Activated B cell treated with CpG ODN at 0.5 μM for 24 hours (primary cell): Measurements from ENCODE around the gene SYK. TPM values are rescaled to one million over a fixed set of nuclear protein-coding genes. Genes with fewer than 3 reads are reported as not detected.

Source experiments
- ATAC-seq: fragments of 200-7000 bp; cut with Tn5 transposase; one replicate; pipeline ENCODE4 v1.10.0; 2021; ENCODE audit warnings: low read depth, mild to moderate bottlenecking, moderate library complexity
- CTCF ChIA-PET: fragments of 350-600 bp; sonication (Branson Sonifier 250); formaldehyde crosslinking; loops from one replicate; lab custom pipeline; 2021; ENCODE audit warnings: antibody characterized with exemption; lab: Charles Lee
- POLR2A ChIA-PET: fragments of 350-600 bp; sonication (Branson Sonifier 250); formaldehyde crosslinking; loops from one replicate; lab custom pipeline; 2021; ENCODE audit warnings: antibody characterized with exemption; lab: Charles Lee
- DNase-seq: peaks from one replicate; pipeline ENCODE4 v3.0.0; 2022
- H3K27ac Mint-ChIP-seq: one replicate; pipeline ENCODE4 v1.8.0; 2020; ENCODE audit warnings: mixed read lengths
- H3K27me3 Mint-ChIP-seq: one replicate; pipeline ENCODE4 v1.8.0; 2021; ENCODE audit warnings: mixed read lengths
- H3K36me3 Mint-ChIP-seq: one replicate; pipeline ENCODE4 v1.8.0; 2021; ENCODE audit warnings: low read depth, mixed read lengths
- H3K4me1 Mint-ChIP-seq: one replicate; pipeline ENCODE4 v1.8.0; 2021; ENCODE audit warnings: mixed read lengths
- H3K4me3 Mint-ChIP-seq: one replicate; pipeline ENCODE4 v1.8.0; 2020; ENCODE audit warnings: mild to moderate bottlenecking, mixed read lengths
- H3K9me3 Mint-ChIP-seq: one replicate; pipeline ENCODE4 v1.8.0; 2020; ENCODE audit warnings: mixed read lengths
- CTCF ChIP-seq: fragments of 200-600 bp; IDR thresholded peaks from one replicate; pipeline ENCODE4 v1.8.0; 2022; ENCODE audit warnings: antibody characterized with exemption, mild to moderate bottlenecking
- intact Hi-C: fragments of 100-400 bp; cut with micrococcal nuclease; formaldehyde crosslinking; loops from one replicate; pipeline ENCODE4 v1.15.1; 2024
- total RNA-seq: library from RNA; stranded (reverse); gene quantifications from 2 replicates; pipeline ENCODE4 v1.2.3, GENCODE V29; 2022

The SYK gene
- total RNA-seq, 1 donor from 2014 or later = 222 TPM

DNA sequence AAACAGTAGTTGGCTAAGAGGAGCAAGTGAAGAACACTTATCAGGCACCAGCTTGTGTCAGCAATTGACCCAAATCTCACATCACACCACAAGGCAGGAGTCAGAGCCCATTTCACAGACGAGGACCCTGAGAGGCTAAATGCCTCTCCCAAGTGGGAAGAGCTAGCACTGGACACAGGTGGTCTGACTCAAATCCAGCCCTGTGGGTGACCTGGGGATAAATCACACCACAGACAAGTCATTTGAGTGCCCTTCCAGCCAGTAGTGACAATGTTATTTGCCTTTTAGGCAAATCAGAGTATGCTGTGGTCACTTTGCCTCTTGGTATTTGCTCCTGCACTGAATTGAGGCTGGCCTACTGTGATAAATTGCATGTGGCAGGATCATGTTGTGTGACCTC, 138.7 kb downstream of the SYK start:
- H3K27me3 Mint-ChIP-seq = peaks cover 34% of the 10 kb centered on the region
- ChIA-PET POLR2A (no interaction called here), CTCF (interaction anchor here (1.4 kb wide), 1 partner anchor 25 kb away, joined by 4 read pairs; no protein-coding TSS in a partner anchor)
- no peaks in the 10 kb centered on the region for H3K4me1 Mint-ChIP-seq
- no peak for DNase-seq
- no peak overlapping the region for H3K4me3 Mint-ChIP-seq
- H3K27ac Mint-ChIP-seq = no peak overlapping the region
- H3K9me3 Mint-ChIP-seq = peaks cover 4% of the 10 kb centered on the region
- no peaks in the 10 kb centered on the region for H3K36me3 Mint-ChIP-seq
- ATAC-seq = no peak
- no peak for TF ChIP-seq CTCF
- intact Hi-C loops = no loop called here

GRCh38 chr9:90941661-90942060, 140.0 kb downstream of the SYK start:
- peaks cover 4% of the 10 kb centered on the region for H3K9me3 Mint-ChIP-seq
- H3K4me1 Mint-ChIP-seq = no peaks in the 10 kb centered on the region
- CTCF ChIA-PET = no interaction called here
- H3K27ac Mint-ChIP-seq = no peak overlapping the region
- no peaks in the 10 kb centered on the region for H3K36me3 Mint-ChIP-seq
- no peak overlapping the region for H3K4me3 Mint-ChIP-seq
- intact Hi-C loops = no loop called here
- POLR2A ChIA-PET = no interaction called here
- TF ChIP-seq CTCF = no peak
- DNase-seq (no peak), ATAC-seq (no peak)
- peaks cover 38% of the 10 kb centered on the region for H3K27me3 Mint-ChIP-seq

GRCh38 chr9:90942555-90942954, 140.9 kb downstream of the SYK start:
- ATAC-seq = no peak

DNA sequence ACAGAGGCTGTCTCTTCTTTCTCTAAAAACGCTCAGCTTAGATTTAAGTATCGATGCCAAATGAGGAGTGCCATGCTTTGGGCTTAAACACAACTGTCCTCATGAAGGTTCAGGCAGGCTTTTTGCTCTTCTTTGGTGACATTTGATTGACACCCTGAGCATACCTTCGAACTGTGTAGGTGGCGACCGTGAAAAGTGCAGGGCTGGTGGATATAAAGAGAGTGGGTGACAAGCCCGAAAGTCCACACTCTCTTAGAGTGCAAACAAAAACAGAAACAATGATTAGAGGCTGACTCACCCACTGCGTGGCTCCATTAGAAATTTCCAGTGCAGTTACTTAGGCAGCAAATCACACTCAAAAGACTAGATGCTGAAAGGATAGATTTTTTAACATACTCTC, 141.7 kb downstream of the SYK start:
- intact Hi-C loops = no loop called here
- DNase-seq = no peak
- Mint-ChIP-seq H3K36me3 (no peaks in the 10 kb centered on the region), H3K27me3 (peaks cover 30% of the 10 kb centered on the region), H3K4me3 (no peak overlapping the region), H3K27ac (no peak overlapping the region), H3K9me3 (peaks cover 4% of the 10 kb centered on the region), H3K4me1 (no peaks in the 10 kb centered on the region)
- ATAC-seq = no peak
- TF ChIP-seq CTCF = no peak
- CTCF ChIA-PET = no interaction called here
- POLR2A ChIA-PET = no interaction called here

More at GRCh38 chr9:90942555-90942954, 140.9 kb downstream of the SYK start:
- no peak overlapping the region for H3K4me3 Mint-ChIP-seq
- peaks cover 30% of the 10 kb centered on the region for H3K27me3 Mint-ChIP-seq
- peaks cover 4% of the 10 kb centered on the region for H3K9me3 Mint-ChIP-seq
- H3K36me3 Mint-ChIP-seq = no peaks in the 10 kb centered on the region
- no peak for TF ChIP-seq CTCF
- H3K27ac Mint-ChIP-seq = no peak overlapping the region
- DNase-seq = no peak
- intact Hi-C loops = no loop called here
- no peaks in the 10 kb centered on the region for H3K4me1 Mint-ChIP-seq
- ChIA-PET POLR2A (no interaction called here), CTCF (no interaction called here)

DNA sequence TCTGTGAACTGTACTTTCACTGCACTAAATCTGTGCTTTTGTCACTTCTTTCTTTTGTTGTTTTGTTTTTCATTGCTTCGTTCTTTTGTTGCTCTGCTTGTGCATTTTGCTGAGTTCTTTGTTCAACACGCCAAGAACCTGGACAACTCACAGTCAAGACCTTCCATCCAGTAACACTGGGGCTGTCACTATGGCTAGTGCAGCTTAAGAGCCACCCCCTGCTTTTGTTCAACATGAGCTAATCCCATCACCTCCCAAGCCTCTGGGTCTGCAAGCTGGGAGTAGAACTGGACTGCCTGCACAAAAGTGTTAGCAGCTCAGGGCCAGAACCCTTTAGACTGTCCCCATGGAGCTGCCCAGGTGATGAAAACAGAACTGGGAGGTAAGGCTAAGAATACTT, 143.7 kb downstream of the SYK start:
- Mint-ChIP-seq H3K4me1 (no peaks in the 10 kb centered on the region), H3K9me3 (peaks cover under 1% of the 10 kb centered on the region), H3K27ac (no peak overlapping the region), H3K36me3 (no peaks in the 10 kb centered on the region), H3K27me3 (peaks cover 26% of the 10 kb centered on the region), H3K4me3 (no peak overlapping the region)
- intact Hi-C loops = no loop called here
- no peak for ATAC-seq
- ChIA-PET POLR2A (no interaction called here), CTCF (no interaction called here)
- DNase-seq = no peak
- no peak for TF ChIP-seq CTCF
